ENCODE measurements around the gene FSHR.

FSHR gene

DNA sequence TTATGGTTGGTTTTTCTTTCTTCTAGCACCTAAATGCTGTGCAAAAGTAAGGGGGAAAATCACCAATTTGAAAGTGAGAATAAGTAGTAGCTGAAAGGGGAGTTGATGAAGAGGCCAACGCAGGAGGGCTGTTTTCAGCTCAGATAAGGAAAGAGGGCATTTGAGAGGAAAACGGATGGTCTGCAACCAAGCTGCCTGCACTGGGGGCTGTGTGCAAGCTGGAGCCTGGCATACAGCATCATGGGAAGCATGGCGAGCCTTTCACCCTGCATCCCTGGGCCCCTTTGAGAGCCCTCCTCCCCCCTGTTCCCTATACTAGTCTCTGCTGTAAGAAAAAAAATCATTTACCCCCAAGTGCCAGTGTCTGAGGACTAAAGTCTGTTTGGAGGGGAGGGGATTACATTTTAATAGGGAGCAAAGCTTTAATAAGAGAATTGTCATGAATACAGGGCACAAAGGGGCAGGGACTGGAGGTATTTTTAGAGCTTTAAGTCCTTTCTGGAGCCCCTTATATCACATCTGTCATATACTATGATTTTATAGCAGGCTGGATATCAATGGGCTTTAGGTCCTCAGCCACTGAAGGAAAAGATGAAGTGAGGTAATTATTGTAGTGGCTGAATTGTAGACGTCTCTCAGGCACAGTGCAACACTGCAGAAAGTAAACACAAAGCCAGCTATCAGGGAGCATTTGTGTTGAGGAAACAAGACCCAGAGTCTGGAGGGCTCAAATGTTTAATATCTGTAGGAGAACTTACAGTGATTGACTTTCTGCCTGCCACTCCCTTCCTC lies 120.7 kb downstream of the FSHR start:
- no peak for DNase-seq (ENCODE audit: low read depth in 2 of 2)

DNA sequence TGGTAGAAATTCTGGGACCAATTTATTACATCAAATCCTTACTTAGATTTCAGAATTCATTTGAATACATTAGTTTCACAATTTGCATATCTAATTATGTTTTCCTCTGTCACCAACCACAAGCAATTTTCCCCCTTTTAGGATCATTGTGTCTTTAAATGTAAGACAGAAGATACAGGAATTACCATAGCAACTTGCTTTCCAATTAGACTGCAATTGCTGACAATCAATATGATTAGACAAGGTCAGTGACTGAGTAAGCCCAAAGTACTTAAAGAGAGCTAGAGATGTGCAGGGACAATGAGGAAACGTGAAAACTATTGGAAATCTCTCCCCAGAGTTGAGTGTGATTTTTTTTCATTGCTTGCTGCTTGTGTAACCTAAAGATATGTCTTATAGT lies 121.4 kb downstream of the FSHR start:
- DNase-seq (ENCODE audit: low read depth in 2 of 2) = no peak

DNA sequence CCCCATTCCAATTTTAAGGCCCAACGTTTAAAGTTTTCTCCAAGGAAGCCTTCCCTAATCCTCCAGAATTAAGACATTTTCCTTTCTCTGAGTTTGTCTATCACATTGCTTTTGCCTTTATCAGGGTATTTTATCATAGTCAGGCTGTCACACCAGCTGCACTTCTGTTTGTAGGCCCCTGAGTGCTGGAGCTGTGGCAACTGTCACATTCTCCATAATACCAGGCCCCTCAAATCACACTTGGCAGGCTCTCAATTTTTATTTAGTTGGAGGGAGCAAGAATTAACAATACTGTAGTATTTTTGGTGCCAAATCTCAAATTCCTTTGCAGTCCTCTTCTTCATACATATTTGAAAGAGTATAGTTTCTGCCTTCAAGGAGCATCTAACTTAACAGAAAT lies 122.2 kb downstream of the FSHR start:
- no peak for DNase-seq (ENCODE audit: low read depth in 2 of 2)

DNA sequence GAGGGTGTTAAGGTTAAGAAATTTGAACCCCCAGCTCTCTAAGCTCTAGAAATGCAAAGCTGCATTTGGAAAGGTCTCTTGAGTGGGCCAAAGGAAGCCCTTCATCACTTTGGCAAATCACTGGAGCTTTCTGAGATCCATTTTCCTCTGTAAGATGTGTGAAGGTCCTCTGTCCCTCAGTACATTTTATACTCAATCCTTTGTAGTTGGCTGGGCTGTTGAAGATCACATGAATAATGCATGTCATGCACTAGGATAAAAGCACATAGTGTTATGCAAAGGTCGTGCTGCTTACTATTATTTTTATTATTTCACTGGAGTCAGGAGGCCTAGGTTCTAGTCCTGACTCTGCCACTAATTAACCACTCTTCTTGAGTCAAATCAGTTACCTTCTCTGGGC lies 124.9 kb downstream of the FSHR start:
- no peak for DNase-seq (ENCODE audit: low read depth in 2 of 2)

DNA sequence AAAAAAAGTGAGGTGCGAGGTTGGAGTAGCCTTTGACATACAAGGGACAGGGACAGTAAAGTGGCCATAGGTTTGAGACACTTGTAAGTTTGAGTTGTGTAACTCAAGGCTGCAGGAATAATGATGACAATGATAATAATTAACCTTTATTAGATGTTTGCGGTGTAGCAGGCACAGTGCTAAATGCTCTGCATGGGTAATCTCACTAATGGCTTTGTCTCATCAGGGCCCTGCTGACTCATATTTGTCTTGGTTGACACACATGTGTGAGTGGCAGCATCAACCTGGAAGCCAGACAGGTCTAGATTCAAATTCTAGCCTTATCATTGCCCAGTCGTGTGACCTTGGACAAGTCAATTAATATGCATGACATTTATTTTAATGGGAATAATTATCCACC lies 126.2 kb downstream of the FSHR start:
- no peak for DNase-seq (ENCODE audit: low read depth in 2 of 2)

DNA sequence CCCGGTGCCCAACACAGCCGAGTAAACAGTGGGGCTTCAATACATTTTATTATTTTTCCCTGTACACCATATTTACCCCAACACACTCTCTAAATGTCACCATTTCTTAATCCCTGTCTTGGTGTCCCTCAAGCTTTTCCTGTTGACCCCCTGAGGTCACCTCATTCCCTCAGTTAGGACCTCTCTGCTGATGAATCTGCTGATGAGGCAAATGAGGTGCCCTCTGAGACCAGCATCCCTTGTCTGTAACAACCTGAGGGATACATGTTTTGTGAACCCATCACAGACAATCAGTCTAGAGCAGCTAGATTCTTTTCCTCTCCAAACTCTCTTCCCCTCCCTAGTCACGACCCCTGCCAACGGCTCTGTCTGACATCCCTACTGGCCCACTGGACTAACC lies 127.6 kb downstream of the FSHR start:
- DNase-seq (ENCODE audit: low read depth in 2 of 2) = no peak

DNA sequence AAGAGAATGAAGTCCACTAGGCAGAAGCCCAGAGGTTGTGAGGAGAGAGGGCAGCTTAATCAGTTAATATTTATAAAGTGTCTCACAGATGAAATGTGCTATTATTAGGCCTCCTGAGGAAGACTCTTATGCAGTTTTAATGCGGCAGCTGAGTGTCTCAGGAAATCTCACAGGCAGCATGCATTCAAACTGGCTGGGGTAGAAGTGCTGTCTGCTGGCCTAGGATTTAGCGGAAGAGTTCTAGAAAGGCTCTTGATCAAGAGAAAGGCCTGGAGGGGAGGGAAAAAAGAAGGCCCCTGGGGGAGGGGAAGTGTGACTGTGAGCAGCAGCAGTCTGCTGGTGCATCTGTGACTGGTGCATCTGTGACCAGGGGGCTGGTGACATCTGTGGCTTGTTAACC lies 133.0 kb downstream of the FSHR start:
- DNase-seq (ENCODE audit: low read depth in 2 of 2) = no peak

DNA sequence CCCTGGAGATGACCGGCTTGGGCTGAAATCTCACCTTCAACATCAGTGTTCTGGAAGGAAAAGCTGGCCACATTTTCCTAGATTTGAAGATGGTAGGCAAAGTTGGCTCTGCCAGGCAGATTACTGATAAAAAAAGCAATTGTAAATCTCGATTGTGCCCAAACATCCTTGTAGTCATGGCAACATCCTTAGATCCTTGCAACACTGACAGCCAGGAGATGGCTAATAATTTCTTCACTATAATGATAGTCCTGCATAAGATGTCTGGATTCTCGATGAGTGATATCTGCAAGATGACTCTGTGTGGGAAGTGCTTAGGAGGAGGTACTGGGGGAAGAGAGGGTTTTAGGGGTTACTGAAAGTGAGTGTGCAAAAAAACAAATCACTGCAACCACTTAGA lies 149.1 kb downstream of the FSHR start:
- no peak for DNase-seq (ENCODE audit: low read depth in 2 of 2)

DNA sequence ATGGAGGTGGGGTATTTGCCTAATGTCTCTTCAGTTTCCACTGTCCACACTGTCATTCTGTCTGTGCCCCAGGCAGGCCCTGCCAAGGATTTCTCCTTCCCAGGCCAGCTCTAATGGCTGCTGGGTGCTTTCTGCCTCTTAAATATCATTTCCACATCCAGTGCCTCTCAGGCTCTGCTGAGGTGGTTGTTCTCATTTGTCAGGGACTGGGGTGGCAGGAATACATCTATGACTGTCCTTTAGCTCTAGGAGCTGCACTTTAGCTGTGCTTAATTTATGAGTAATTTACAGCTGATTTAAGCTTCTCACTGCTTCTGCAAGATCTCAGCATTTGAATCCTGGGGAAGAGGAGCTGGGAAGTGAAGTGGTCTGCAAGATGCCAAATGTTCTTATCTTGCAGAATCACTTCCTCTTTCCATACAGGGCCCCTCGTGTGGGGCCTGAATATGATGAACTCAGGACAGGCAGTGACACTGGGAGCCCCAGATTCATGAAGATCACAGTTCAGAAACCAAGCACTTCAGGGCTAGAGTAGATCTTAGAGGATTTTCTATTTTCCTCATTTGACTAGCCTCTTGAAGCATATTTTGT lies 150.2 kb downstream of the FSHR start:
- DNase-seq (ENCODE audit: low read depth in 2 of 2) = no peak

DNA sequence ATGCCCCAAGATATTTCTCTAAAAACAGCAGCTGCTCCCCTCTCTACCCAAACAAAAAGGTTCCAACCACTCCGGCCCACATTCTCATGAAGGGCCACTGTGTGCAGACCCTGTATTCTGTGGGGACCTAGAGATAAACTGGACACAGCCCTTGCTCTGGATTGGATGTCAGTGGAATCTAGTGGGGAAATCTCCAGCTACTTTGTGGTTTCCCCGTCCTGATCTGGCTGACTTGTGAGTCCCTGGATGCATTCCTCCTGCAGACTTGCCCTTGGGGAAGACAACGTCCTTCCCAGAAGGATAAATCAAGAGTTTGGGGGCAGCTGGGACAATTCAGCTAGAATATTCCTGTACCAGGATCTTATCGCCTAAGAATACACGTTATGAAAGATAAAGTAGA lies 151.1 kb downstream of the FSHR start:
- no peak for DNase-seq (ENCODE audit: low read depth in 2 of 2)

DNA sequence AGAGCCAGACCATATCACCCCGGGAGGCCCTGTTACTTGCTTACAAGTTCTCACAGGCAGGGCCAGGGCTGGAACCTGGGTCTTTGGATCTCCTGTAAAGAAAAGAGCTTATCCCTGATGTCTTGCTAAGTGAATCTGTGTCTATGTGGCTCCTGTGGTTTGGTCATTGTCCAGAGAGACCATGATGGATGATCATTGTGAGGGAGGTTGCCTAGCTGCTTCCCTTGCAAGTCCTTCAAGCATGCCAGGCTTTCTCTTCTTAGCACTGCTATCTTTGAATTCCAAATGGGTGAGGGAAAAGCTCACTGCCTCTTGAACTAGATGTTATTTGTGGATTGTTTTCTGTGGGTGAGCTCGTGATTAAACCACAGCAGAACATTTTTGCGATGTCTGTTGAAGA lies 151.6 kb downstream of the FSHR start:
- DNase-seq (ENCODE audit: low read depth in 2 of 2) = no peak

DNA sequence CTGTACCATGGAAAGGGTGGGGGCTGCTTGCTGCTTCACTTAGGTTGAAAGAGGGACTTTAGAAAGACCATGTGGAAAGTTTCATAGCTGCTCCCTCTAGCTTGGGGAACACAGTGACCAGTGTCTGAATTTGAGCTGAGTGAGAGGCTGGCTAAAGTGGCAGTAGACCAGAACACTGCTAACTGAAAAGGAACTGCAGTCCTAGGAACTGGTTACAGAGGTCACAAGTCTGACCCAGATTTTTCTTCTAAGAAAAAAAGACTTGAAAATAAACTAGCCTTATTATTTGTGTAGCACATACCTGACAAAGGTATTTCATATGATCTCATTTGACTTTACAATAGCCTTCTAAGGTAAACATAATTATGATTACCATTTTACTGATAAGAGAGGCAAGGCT lies 153.6 kb downstream of the FSHR start:
- DNase-seq (ENCODE audit: low read depth in 2 of 2) = no peak

DNA sequence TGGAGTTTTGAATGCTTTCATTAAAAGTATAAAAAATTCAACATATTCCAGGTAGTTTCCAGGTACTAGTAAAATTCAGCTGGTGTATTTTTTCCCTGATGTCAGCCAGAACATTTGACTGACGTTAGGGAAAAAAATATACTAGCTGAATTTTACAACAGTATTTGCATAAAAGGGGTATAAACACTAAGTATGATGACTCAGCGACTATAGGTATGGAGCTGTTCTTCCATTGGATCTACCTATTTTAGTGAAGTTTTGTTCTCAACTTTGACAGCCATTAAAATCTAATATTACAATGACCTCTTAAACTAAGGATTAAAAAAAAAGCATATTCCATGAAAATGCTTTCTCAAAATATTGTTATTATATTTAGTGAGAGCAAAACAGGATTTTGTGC lies 155.9 kb downstream of the FSHR start:
- DNase-seq (ENCODE audit: low read depth in 2 of 2) = no peak

DNA sequence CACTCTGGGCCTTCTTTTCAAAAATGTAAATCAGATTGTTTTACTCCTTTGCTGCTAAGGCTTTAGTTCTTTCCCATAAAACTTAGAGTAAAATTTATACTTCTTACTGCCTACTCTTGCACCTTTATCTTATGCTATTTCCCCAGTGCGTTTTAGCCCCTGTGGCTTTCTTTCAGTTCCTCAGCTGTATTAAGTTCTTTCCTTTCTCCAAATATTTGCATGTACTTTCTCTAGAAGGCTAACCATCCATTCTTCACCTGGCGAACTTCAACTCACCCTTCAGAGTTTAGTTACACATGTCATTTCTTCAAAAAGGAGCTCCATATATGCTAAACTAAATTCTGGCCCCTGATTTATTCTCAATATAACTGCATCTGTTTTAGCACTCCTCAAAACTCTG lies 160.7 kb downstream of the FSHR start:
- no peak for DNase-seq (ENCODE audit: low read depth in 2 of 2)

DNA sequence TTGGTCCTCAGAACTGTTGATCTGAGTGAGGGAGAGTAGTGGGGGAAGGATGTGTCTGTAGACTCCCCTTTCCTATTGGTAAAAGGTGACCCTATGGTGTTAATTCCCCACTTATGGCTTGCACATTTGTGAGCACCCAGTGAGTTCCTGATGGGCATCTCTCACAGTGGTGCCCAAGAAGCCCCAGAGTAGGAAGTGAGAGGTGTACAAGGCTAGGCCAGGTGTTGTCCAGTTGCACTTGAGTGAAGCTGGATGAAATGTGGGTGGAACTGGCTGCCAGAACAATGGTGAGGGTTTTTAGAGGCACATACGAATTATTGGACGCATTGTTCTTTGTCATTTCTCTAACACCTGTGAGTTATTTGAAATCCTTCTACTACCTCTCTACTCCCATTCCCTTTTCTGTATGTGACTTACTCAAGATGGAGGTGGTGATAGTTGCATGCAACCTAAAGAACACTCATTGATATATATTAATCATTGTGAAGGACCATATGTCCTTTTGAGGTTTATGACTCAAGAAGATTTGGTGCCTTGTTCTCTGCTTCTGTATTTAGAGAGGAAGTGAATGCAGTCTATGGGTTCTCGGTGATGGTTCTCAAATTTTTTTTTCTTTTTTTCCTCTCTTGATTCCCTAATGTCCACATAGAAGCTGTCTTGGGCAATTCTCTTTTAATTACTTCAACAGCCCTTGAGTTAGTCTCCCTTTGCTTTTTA lies 162.7 kb downstream of the FSHR start:
- no peak for DNase-seq (ENCODE audit: low read depth in 2 of 2)

DNA sequence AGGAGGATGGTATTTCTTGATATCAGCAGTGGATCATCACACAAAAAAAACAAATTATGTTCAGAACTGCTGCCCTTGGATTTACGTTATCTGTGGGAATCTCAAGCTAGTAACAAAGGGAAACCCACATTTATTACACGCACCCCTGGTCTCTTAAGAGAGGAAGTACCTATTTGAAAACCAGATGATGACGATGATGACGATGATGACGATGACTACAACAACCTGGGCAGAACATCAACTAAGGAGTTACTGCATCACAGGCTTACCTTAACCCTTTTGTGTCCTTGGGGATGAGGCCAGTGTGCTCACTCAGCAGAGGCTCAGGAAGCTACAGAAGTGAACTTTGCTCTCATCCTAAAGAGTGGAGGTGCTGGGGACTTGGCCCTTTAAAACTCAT lies 169.4 kb downstream of the FSHR start:
- DNase-seq (ENCODE audit: low read depth in 2 of 2) = no peak

DNA sequence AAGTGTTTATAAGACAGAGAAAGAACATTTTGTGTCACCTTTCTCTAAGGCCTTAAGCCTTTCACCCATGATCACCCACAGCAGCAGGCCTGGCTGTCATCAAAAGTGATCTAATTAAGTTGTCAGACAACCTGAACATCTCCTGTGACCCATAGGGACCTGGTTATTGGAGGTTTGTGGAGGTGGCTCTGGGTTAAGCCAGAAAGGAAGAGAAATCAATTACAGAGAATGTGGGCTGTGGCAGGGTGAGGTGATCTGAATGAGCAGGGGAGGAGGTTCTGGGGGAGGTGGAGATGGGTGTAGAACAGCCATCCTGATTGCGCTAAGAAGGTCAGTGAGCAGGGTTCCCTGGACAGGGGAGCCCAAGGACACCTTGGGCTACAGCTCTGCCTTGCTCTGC lies 170.8 kb downstream of the FSHR start:
- no peak for DNase-seq (ENCODE audit: low read depth in 2 of 2)

DNA sequence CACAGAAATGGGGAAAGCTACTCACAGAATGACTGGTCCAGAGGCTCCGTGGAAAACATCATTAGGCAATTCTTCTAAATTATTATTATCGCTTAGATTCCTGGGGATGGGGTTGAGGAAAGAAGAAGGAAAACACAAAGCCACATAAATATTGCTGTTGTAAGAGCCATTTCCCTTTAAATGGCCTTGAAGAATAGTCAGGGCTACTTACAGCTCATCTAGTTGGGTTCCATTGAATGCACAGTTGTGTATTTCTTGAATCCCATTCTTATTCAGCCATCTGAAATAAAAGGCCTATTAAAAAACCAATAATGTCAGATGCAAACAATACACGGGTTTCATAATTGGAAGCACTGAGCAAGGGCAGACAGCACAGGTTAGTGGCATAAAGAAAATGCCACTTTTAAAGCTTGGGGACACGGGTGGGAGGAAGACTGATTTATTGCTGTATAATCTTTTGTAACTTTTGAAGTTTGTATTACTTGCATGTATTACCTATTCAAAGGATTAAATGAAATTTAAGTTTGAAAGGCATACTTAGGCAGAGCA lies 171.4 kb downstream of the FSHR start:
- DNase-seq (ENCODE audit: low read depth in 2 of 2) = no peak

DNA sequence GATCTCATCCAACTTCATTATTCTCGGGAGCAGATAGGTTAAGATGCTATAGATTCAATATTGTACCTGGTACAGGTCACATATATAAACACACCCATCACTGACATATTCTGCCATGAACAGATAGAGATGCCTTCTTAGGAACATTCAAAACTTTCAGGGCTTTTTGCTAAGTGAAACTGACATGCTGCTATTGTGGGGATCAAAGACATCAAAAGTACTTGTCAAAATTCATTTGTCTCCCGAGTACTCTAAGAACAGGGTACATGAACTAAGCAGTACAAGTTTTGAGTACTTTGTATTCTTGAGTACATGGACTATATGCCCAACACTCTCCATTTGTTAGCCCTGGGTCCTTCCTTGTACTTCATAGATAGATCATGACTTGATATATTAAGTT lies 173.5 kb downstream of the FSHR start:
- DNase-seq (ENCODE audit: low read depth in 2 of 2) = no peak

DNA sequence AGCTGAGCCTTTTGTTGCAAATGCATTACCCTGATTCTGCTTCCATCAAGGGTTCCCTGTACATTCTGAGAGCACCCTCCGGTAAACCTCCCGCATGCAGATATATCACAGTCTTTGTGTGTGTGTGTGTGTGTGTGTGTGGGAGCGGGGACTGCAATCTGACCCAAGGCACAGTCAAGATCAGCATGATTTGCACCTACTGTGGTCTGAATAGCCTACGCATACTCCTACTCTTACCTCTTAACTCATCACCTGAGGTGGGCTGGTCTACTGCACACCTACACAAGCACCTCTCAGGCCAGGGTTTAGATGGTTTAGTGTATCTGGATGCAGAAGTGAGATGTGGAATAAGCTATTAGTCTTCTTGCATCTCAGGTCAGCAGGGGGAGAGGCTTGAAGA lies 174.6 kb downstream of the FSHR start:
- DNase-seq (ENCODE audit: low read depth in 2 of 2) = no peak

DNA sequence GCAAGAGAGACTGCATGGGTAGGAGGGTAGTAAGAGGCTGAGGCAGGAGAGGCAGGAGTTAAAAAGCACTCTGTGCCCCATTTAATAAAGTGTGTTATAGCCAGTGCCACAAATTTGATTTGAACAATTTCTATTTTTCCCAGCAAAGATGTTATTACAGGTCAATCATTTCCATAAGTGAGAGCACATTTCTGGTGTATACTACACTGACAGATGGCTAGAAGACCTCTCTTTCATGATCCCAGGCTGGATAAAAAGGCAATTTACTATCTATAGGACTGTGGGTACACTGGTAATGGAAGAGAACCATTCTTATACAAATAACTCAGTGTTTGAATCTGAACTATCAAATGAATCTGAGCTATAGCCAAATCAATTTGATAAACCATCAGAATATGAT lies 176.2 kb downstream of the FSHR start:
- DNase-seq (ENCODE audit: low read depth in 2 of 2) = no peak

DNA sequence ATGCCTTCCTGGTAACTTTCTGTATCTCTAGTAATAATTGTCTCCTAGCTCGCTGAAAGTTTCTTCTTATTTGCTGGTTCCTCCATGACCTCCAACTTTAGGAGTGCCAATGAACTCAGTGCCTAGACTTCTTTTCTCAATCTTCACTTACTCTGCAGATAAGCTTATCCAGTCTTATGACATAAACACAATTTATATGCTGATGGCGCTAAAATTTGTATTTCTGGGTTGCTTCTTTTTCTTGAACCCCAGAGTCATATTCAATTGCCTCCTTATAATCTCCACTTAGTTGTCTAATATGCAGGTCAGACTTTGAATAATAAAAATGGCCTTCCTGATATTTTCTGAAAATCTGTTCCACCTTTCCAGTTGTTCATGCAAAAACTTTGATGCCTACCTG lies 182.5 kb downstream of the FSHR start:
- no peak for DNase-seq (ENCODE audit: low read depth in 2 of 2)

DNA sequence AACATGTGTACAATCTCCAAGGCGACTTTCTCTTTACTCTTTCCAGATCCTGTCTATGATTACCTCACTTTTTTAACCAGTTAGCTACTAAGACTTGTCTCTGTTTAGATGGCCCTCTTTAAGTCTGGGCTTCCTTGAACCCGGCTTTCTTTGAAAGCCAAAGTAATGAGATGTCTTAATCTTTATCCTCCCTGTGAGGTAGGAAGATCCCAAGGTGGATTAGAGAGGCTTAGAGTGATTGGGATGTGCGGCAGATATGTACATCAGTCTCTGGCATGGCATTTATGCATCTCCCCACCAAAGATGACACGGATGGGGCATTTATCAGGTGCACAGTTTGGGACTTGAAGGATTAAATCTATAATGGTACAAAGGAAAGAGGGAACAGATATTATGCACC lies 186.3 kb downstream of the FSHR start:
- no peak for DNase-seq (ENCODE audit: low read depth in 2 of 2)

Data from stimulated activated CD4-positive, alpha-beta T cell treated with anti-CD3 and anti-CD28 coated beads, Interleukin-1b, Interleukin-23, amount 100 ng/mL, for 4 hours (primary cell).